ENCODE measurements around the gene GDF11.
A peak's percentile ranks its signal among the peaks of the same experiment; 100 is the strongest.

The GDF11 gene

DNA sequence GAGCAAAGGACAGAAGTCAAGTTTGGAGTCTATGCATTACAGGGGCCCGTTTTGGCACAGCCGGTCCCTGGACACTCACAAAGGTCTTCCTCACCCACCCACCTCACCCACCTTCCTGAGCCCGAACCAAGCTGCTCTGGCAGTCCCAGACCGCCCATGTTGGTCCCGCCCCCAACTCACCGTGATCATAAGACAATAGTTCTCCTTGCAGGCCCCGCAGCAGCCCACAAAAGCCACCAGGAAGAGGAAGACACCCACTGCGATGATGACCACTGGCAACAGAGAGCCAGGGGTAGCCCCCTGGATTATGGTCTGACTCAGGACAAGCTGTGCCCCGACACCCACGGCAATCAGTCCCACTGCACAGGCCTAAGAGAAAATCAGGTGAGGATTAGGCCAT lies 16.0 kb upstream of the GDF11 start:
- H3K27me3 ChIP-seq (ENCODE audit: insufficient read depth, insufficient read length): no peaks in the 10 kb centered on the region
- DNase-seq (ENCODE audit: low read depth, low spot score): no peak
- H3K4me1 ChIP-seq (ENCODE audit: insufficient read depth, insufficient read length): peaks cover 12% of the 10 kb centered on the region
- H3K9ac ChIP-seq (ENCODE audit: insufficient read length, low read depth): peak overlapping the region; percentile 95
- peak overlapping the region; percentile 92 for H3K4me3 ChIP-seq (ENCODE audit: insufficient read length, low read depth)
- H3K9me3 ChIP-seq (ENCODE audit: insufficient read depth, low read length): no peaks in the 10 kb centered on the region
- peaks cover 56% of the 10 kb centered on the region for H3K36me3 ChIP-seq (ENCODE audit: insufficient read depth, insufficient read length, low read length)
- TF ChIP-seq SUZ12 (IDR thresholded peaks at IDR 0.05; ENCODE audit: extremely low read depth, insufficient read depth, insufficient read length) (no peak), YY1 (IDR thresholded peaks at IDR 0.05; ENCODE audit: insufficient read depth, insufficient read length) (no peak), ZNF274 (IDR thresholded peaks at IDR 0.05; ENCODE audit: low read depth, low read length) (no peak)

DNA sequence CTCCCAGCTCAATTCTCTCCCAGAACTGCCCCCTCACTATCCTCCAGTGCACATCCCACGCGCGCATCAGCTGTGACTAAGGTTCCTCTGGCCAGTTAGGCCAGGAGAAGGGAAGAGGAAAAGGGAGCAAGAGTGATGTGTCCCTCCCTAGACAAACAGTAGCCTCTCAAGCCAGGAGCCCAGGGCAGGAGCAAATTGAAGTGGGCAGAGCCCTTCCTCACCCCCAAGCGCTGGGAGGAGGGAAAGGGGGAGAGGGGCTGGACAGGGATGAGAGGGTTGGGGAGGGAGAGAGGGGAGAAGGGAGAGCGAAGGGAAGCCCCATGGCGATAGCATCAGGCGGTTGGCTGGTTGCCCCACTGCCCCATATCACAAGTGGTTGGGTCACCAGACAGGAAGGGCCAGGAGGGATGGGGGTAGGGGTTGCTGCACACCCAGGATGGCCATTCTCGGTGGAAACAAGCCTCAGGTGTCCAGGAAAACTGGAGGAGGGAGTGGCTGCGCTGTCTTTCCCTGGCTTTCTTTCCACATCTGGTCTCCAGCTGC lies 15.2 kb upstream of the GDF11 start:
- Histone ChIP-seq H3K36me3 (ENCODE audit: insufficient read depth, insufficient read length, low read length) (peaks cover 62% of the 10 kb centered on the region), H3K27me3 (ENCODE audit: insufficient read depth, insufficient read length) (no peaks in the 10 kb centered on the region), H3K4me1 (ENCODE audit: insufficient read depth, insufficient read length) (peaks cover 15% of the 10 kb centered on the region), H3K4me3 (ENCODE audit: insufficient read length, low read depth) (peak overlapping the region; percentile 92), H3K9ac (ENCODE audit: insufficient read length, low read depth) (peak overlapping the region; percentile 95), H3K9me3 (ENCODE audit: insufficient read depth, low read length) (no peaks in the 10 kb centered on the region)
- no peak for TF ChIP-seq SUZ12 (IDR thresholded peaks at IDR 0.05; ENCODE audit: extremely low read depth, insufficient read depth, insufficient read length)
- no peak for TF ChIP-seq ZNF274 (IDR thresholded peaks at IDR 0.05; ENCODE audit: low read depth, low read length)
- no peak for TF ChIP-seq YY1 (IDR thresholded peaks at IDR 0.05; ENCODE audit: insufficient read depth, insufficient read length)
- DNase-seq (ENCODE audit: low read depth, low spot score): no peak

DNA sequence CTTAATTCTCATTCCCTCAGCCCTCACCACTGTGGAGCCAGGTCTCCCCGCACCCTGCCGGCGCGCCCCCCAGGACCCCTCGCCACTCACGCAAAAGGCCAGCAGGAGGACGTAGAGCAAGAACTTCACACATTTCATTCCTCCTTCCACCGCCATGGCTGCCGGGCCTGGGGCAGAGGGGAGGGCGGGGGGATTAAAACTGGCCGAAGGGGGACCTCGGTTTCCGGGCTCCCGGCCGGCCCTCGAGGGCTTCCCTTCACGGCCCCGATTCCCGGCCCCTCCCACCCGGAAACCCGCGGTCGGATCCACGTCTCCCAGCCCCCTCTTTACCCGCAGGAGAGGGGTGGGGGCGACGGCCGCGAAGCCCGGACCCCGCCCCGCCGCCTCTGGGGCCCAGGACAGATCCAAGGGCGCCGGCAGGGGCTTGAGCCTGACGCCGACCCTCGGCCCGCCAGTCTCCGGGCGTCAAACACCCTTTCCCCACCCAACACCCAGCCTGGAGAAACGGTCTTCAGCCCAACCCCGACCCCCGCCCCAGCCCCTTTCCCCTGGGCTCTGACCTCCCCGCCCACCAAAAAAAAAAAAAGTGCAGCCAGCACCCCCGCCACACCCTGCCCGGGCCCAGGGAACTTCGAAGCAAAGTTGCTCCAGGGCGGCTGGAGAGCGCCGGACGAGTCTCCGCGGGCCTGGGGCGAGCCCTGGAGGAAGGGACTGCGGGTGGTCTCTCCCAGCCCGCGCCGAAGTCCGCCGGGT lies 14.6 kb upstream of the GDF11 start:
- no peak for TF ChIP-seq SUZ12 (IDR thresholded peaks at IDR 0.05; ENCODE audit: extremely low read depth, insufficient read depth, insufficient read length)
- TF ChIP-seq ZNF274 (IDR thresholded peaks at IDR 0.05; ENCODE audit: low read depth, low read length): no peak
- no peak for TF ChIP-seq YY1 (IDR thresholded peaks at IDR 0.05; ENCODE audit: insufficient read depth, insufficient read length)
- Histone ChIP-seq H3K27me3 (ENCODE audit: insufficient read depth, insufficient read length) (no peaks in the 10 kb centered on the region), H3K36me3 (ENCODE audit: insufficient read depth, insufficient read length, low read length) (peaks cover 55% of the 10 kb centered on the region), H3K4me3 (ENCODE audit: insufficient read length, low read depth) (peak overlapping the region; percentile 92), H3K9me3 (ENCODE audit: insufficient read depth, low read length) (no peaks in the 10 kb centered on the region), H3K9ac (ENCODE audit: insufficient read length, low read depth) (peak overlapping the region; percentile 95), H3K4me1 (ENCODE audit: insufficient read depth, insufficient read length) (peaks cover 18% of the 10 kb centered on the region)
- no peak for DNase-seq (ENCODE audit: low read depth, low spot score)

DNA sequence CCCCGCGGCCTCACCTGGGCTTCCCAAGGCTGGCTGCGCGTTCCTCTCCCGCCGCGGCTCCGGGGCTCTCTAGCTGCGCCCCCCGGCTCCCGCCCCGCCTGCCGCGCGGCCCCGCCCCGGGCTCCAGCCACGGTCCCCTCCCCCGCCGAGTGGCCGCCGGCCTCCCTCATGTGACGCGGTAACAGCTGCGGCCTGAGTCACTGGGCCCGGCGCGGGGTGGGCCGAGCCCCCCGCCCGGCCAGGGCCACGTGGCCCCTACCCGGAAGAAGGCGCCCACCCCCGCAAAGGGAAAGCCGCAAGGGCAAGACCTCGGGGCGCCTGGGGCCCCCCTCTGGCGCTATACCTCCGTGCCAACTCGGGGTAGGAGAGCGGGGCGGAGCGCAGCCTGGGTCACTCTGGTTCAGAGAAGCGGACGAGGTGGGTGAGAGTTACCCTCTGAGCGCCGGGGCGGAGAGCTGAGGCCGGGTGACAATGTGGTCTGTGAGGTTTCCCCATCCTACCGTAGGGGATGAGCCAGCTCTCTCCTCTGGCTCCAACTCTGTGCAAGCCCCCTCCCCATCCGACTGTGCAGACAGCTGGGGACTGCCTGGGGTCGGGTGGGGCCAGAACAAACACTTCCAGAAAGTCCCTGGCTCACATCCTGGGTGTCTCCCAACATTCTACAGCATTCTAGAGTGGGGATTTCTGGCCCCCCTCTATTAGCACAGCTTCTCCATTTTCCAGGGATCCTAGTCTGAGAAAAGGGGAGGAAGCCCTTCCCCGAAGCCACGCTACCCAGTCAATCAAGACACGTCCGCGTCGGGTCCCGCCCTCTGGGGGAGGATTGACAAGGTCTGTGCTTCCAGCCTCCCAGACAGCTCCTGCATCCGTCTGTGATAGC lies 13.7 kb upstream of the GDF11 start, which contains the start of gene CD63:
Gene CD63 (minus strand): TSS at position 71 of the 880 bp plus-strand sequence. CDS start 668 bp downstream, outside the sequence.
- H3K36me3 ChIP-seq (ENCODE audit: insufficient read depth, insufficient read length, low read length): peaks cover 47% of the 10 kb centered on the region
- H3K27me3 ChIP-seq (ENCODE audit: insufficient read depth, insufficient read length): no peaks in the 10 kb centered on the region
- DNase-seq (ENCODE audit: low read depth, low spot score): peak; percentile 84
- TF ChIP-seq ZNF274 (IDR thresholded peaks at IDR 0.05; ENCODE audit: low read depth, low read length) (no peak), YY1 (IDR thresholded peaks at IDR 0.05; ENCODE audit: insufficient read depth, insufficient read length) (no peak), SUZ12 (IDR thresholded peaks at IDR 0.05; ENCODE audit: extremely low read depth, insufficient read depth, insufficient read length) (no peak)
- H3K4me3 ChIP-seq (ENCODE audit: insufficient read length, low read depth): peak within 1 kb of the TSS; percentile 92
- H3K9me3 ChIP-seq (ENCODE audit: insufficient read depth, low read length): no peaks in the 10 kb centered on the region
- peak within 1 kb of the TSS; percentile 98 for H3K9ac ChIP-seq (ENCODE audit: insufficient read length, low read depth)
- peaks cover 16% of the 10 kb centered on the region for H3K4me1 ChIP-seq (ENCODE audit: insufficient read depth, insufficient read length)

DNA sequence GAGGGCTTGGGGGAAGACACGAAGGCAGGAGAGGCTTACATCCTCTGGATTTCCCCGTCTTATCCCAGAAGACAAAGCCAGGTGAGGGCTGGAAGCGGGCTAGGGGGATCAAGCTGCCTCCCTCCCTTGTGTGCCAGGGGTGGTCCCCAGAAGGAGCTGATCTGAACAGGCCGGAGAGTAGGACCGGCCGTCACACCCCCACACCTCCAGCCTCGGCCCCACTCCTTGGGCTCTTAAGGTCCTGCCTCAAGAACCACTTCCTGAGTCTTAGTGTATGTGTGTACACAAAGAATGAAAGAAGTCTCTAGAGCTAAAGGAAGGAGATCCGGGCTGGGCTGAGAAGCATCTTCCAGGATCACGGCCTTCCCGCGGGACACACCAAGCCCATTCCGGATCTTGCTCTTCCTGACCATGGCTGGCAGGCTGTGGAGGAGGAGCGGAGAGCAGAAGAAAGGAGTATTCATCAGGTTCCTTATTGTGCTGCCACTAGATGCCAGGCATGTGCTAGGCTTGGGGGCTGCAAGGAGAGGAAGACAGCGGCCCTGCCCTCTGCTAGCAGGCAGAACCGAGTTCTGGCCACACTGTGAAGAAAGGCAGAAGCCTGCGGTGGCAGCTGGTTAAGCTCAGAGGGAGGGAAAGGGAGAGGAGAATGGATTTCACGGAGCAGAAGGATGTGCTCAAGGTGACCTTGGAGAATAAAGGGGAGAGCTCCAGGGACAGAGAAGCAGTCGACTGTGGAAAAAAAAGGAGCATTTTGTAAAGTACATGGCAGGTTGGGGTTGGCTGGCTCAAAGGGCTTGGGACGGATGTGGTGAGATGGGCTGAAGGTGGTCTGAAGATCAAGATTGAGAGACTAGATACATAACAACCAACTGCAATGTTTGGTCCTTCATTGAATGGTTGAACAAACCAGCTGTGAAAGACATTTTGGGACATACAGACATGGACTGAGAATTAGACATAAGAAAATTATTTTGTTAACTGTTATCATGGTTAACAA lies 12.8 kb upstream of the GDF11 start:
- TF ChIP-seq YY1 (IDR thresholded peaks at IDR 0.05; ENCODE audit: insufficient read depth, insufficient read length) (no peak), ZNF274 (IDR thresholded peaks at IDR 0.05; ENCODE audit: low read depth, low read length) (no peak), SUZ12 (IDR thresholded peaks at IDR 0.05; ENCODE audit: extremely low read depth, insufficient read depth, insufficient read length) (no peak)
- Histone ChIP-seq H3K4me1 (ENCODE audit: insufficient read depth, insufficient read length) (peaks cover 15% of the 10 kb centered on the region), H3K4me3 (ENCODE audit: insufficient read length, low read depth) (peak overlapping the region; percentile 92), H3K9ac (ENCODE audit: insufficient read length, low read depth) (peak overlapping the region; percentile 98), H3K9me3 (ENCODE audit: insufficient read depth, low read length) (no peaks in the 10 kb centered on the region), H3K27me3 (ENCODE audit: insufficient read depth, insufficient read length) (no peaks in the 10 kb centered on the region), H3K36me3 (ENCODE audit: insufficient read depth, insufficient read length, low read length) (peaks cover 38% of the 10 kb centered on the region)
- DNase-seq (ENCODE audit: low read depth, low spot score): no peak

DNA sequence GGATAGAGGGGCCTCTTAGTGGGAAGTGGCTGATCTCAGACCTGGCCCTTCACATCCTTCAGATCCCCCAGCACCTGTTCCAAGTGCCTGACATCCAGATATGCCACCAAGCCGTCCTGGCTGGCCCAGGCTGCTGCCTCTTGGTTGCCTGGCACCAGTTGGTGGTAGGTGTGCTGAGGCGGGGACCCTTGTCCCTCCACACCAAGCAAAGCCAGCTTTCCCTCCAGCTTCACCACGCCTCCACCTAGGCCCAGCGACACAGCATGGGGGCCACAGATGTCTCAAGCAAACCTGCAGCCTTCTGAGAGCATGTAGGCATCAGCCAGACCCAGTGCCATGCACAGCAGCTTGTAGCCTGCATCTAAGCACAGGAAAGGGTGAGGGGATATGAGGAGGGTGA lies 10.6 kb upstream of the GDF11 start:
- H3K4me3 ChIP-seq (ENCODE audit: insufficient read length, low read depth): no peak overlapping the region
- no peak for TF ChIP-seq SUZ12 (IDR thresholded peaks at IDR 0.05; ENCODE audit: extremely low read depth, insufficient read depth, insufficient read length)
- TF ChIP-seq ZNF274 (IDR thresholded peaks at IDR 0.05; ENCODE audit: low read depth, low read length): no peak
- TF ChIP-seq YY1 (IDR thresholded peaks at IDR 0.05; ENCODE audit: insufficient read depth, insufficient read length): no peak
- no peaks in the 10 kb centered on the region for H3K9me3 ChIP-seq (ENCODE audit: insufficient read depth, low read length)
- no peak for DNase-seq (ENCODE audit: low read depth, low spot score)
- H3K36me3 ChIP-seq (ENCODE audit: insufficient read depth, insufficient read length, low read length): peaks cover 18% of the 10 kb centered on the region
- peaks cover 8% of the 10 kb centered on the region for H3K4me1 ChIP-seq (ENCODE audit: insufficient read depth, insufficient read length)
- no peaks in the 10 kb centered on the region for H3K27me3 ChIP-seq (ENCODE audit: insufficient read depth, insufficient read length)
- H3K9ac ChIP-seq (ENCODE audit: insufficient read length, low read depth): no peak overlapping the region
